ENCODE data around the gene USP2. TPM values are rescaled to one million over a fixed set of nuclear protein-coding genes. Genes with fewer than 3 reads are reported as not detected.

The USP2 gene
- polyA plus RNA-seq, 3 donors: 0.36 TPM; not detected in 2

GRCh38 chr11:119421351-119421750 is 39.9 kb upstream of the USP2 start:
- Histone ChIP-seq H3K4me1 (ENCODE audit: control insufficient read depth in 1 of 2, insufficient read depth in 2 of 2, low read length in 2 of 2) (no peaks in the 10 kb centered on the region), H3K9ac (ENCODE audit: insufficient read depth, low read length, poor library complexity, severe bottlenecking) (no peak overlapping the region), H3K27me3 (ENCODE audit: control insufficient read depth in 2 of 2, insufficient read depth in 2 of 2, low read length in 2 of 2) (peaks cover 22 to 50% of the 10 kb centered on the region in 2 donors), H3K9me3 (replicated peaks in 1 of 2; ENCODE audit: control insufficient read depth in 1 of 2, insufficient read depth in 1 of 2, low read length in 2 of 2) (peaks cover 0 to 11% of the 10 kb centered on the region in 2 donors), H3K4me2 (replicated peaks; ENCODE audit: extremely low read depth, low read length, poor library complexity, severe bottlenecking) (no peak overlapping the region), H3K27ac (ENCODE audit: low read depth in 1 of 2, low read length in 2 of 2) (no peak overlapping the region), H3K36me3 (replicated peaks in 1 of 2; ENCODE audit: control insufficient read depth in 1 of 2, insufficient read depth in 2 of 2, low read length in 2 of 2) (no peaks in the 10 kb centered on the region), H3K79me2 (ENCODE audit: insufficient read depth, low read length) (no peaks in the 10 kb centered on the region), H2AFZ (ENCODE audit: insufficient read depth, low read depth, low read length, poor library complexity, severe bottlenecking) (no peak overlapping the region), H4K20me1 (ENCODE audit: insufficient read depth, low read length) (no peaks in the 10 kb centered on the region), H3K4me3 (replicated peaks in 1 of 3; ENCODE audit: low read depth in 2 of 3, low read length in 3 of 3) (no peak overlapping the region)
- intact Hi-C loops (cut with micrococcal nuclease): no loop called here
- Mint-ChIP-seq H3K4me3 (peak overlapping the region in 1 of 2 donors; percentile 81), H3K27ac (no peak overlapping the region), H3K27me3 (ENCODE audit: low read depth in 3 of 3) (peaks cover 50 to 60% (median 55%) of the 10 kb centered on the region in 3 donors), H3K36me3 (no peaks in the 10 kb centered on the region), H3K4me1 (peaks cover 10% of the 10 kb centered on the region), H3K9me3 (peaks cover 0 to 10% (median 4%) of the 10 kb centered on the region in 7 donors)
- WGBS (ENCODE audit: insufficient coverage): 63% methylated on average over 2 of the region's 8 CpGs
- no peak for TF ChIP-seq CTCF (IDR thresholded peaks at IDR 0.05)
- DNase-seq: no peak

- peaks cover 0 to 11% of the 10 kb centered on the region in 2 donors for H3K9me3 ChIP-seq (replicated peaks in 1 of 2; ENCODE audit: control insufficient read depth in 1 of 2, insufficient read depth in 1 of 2, low read length in 2 of 2)
- intact Hi-C loops (cut with micrococcal nuclease): no loop called here
- Mint-ChIP-seq H3K27ac (no peak overlapping the region), H3K4me3 (peak overlapping the region in 1 of 2 donors; percentile 30), H3K9me3 (peaks cover 0 to 10% (median 4%) of the 10 kb centered on the region in 7 donors), H3K36me3 (no peaks in the 10 kb centered on the region), H3K27me3 (ENCODE audit: low read depth in 3 of 3) (peaks cover 50 to 60% (median 53%) of the 10 kb centered on the region in 3 donors), H3K4me1 (peaks cover 10% of the 10 kb centered on the region)
- no peaks in the 10 kb centered on the region for H4K20me1 ChIP-seq (ENCODE audit: insufficient read depth, low read length)
- H3K4me3 ChIP-seq (replicated peaks in 1 of 3; ENCODE audit: low read depth in 2 of 3, low read length in 3 of 3): no peak overlapping the region
- no peaks in the 10 kb centered on the region for H3K36me3 ChIP-seq (replicated peaks in 1 of 2; ENCODE audit: control insufficient read depth in 1 of 2, insufficient read depth in 2 of 2, low read length in 2 of 2)
- TF ChIP-seq CTCF (IDR thresholded peaks at IDR 0.05): no peak
- H3K27ac ChIP-seq (ENCODE audit: low read depth in 1 of 2, low read length in 2 of 2): no peak overlapping the region
- no peak overlapping the region for H3K4me2 ChIP-seq (replicated peaks; ENCODE audit: extremely low read depth, low read length, poor library complexity, severe bottlenecking)
- no peak overlapping the region for H2AFZ ChIP-seq (ENCODE audit: insufficient read depth, low read depth, low read length, poor library complexity, severe bottlenecking)
- H3K27me3 ChIP-seq (ENCODE audit: control insufficient read depth in 2 of 2, insufficient read depth in 2 of 2, low read length in 2 of 2): peaks cover 22 to 50% of the 10 kb centered on the region in 2 donors
- H3K9ac ChIP-seq (ENCODE audit: insufficient read depth, low read length, poor library complexity, severe bottlenecking): no peak overlapping the region
- no peak for DNase-seq
- 91% methylated on average over 4 of the region's 8 CpGs for WGBS (ENCODE audit: insufficient coverage)
- no peaks in the 10 kb centered on the region for H3K79me2 ChIP-seq (ENCODE audit: insufficient read depth, low read length)
- no peaks in the 10 kb centered on the region for H3K4me1 ChIP-seq (ENCODE audit: control insufficient read depth in 1 of 2, insufficient read depth in 2 of 2, low read length in 2 of 2)
Observed at GRCh38 chr11:119420631-119421030, 39.1 kb upstream of the USP2 start.

Data from CD14-positive monocyte (primary cell).